HepG2 (cell line): ENCODE data around the gene FAM177B. TPM values are rescaled to one million over a fixed set of nuclear protein-coding genes. Genes with fewer than 3 reads are reported as not detected.

ENCODE experiments used
- ATAC-seq: fragments of 200-7000 bp; cut with Tn5 transposase; 3 replicates; pipeline ENCODE4 v1.9.1; 2020; ENCODE audit warnings: mild to moderate bottlenecking, moderate library complexity
- BruUV-seq: library from RNA; stranded (reverse); fragments of 400-500 nt; replicated peaks from 2 replicates; lab custom pipeline; 2021; lab: Mats Ljungman, UMichigan
- CTCF ChIA-PET: fragments of 300-600 bp; formaldehyde crosslinking; extraction: SDS; loops from one replicate; lab custom pipeline; 2021; ENCODE audit warnings: low total read pairs, inconsistent platforms, low intra/inter-chr PET ratio; lab: Yijun Ruan, JAX
- POLR2A ChIA-PET: fragments of 350-600 bp; sonication (Branson Sonifier 250); formaldehyde crosslinking; loops from one replicate; lab custom pipeline; 2020; ENCODE audit warnings: antibody characterized with exemption, inconsistent platforms; lab: Yijun Ruan, JAX
- DNase-seq: peaks from one replicate; pipeline ENCODE4 v3.0.0-alpha.2; 2015; ENCODE audit warnings: low spot score
- FAIRE-seq: peaks from 3 replicates; lab custom pipeline; 2011; peaks lifted over from hg19 to GRCh38; lab: Jason Lieb, UNC
- H2AFZ ChIP-seq: one replicate; pipeline ENCODE4 v1.6.1; 2011; ENCODE audit warnings: low read length, inconsistent platforms
- H3K27ac ChIP-seq: fragments of 300-600 bp; 3 replicates; pipeline ENCODE4 v1.8.0; 2011; ENCODE audit warnings: mixed run types, mild to moderate bottlenecking, mixed read lengths, low read length, inconsistent platforms; ENCODE audit not compliant: insufficient read depth; ENCODE audit errors: extremely low read length
- H3K27me3 ChIP-seq, 2 experiments: fragments of 200-600 bp in 1 of 2; 2 replicates in 1 of 2; 3 replicates in 1 of 2; pipeline versions ENCODE4 v1.6.0 to v1.8.0; 2011; ENCODE audit warnings: low read length in 2 of 2, mild to moderate bottlenecking in 2 of 2, moderate library complexity in 2 of 2, inconsistent platforms in 1 of 2; ENCODE audit not compliant: insufficient read depth in 2 of 2, control insufficient read depth in 1 of 2
- H3K36me3 ChIP-seq, 2 experiments: fragments of 200-600 bp in 1 of 2; replicated peaks in 1 of 2; 2 replicates in 1 of 2; 3 replicates in 1 of 2; pipeline versions ENCODE4 v1.5.1 to v1.8.0; 2011; ENCODE audit warnings: low read length in 2 of 2, inconsistent platforms in 1 of 2; ENCODE audit not compliant: insufficient read depth in 2 of 2, control insufficient read depth in 1 of 2
- H3K4me1 ChIP-seq: 2 replicates; pipeline ENCODE4 v1.5.1; 2012; ENCODE audit warnings: low read length, inconsistent platforms; ENCODE audit not compliant: insufficient read depth
- H3K4me2 ChIP-seq: 2 replicates; pipeline ENCODE4 v1.6.0; 2011; ENCODE audit warnings: low read depth, low read length, inconsistent platforms
- H3K4me3 ChIP-seq, 3 experiments: fragments of 200-600 bp in 1 of 3; sonication (generic), shearing (Covaris generic) in 1 of 3; replicated peaks in 1 of 3; 2 replicates each; pipeline ENCODE4 v1.5.1; 2011 to 2016; ENCODE audit warnings: low read length in 3 of 3, inconsistent platforms in 2 of 3, low read depth in 2 of 3, mild to moderate bottlenecking in 2 of 3, control low read depth in 1 of 3, mixed read lengths in 1 of 3; ENCODE audit not compliant: insufficient read depth in 1 of 3
- H3K79me2 ChIP-seq: one replicate; pipeline ENCODE4 v1.6.1; 2011; ENCODE audit warnings: low read length, inconsistent platforms; ENCODE audit not compliant: insufficient read depth
- H3K9ac ChIP-seq: 2 replicates; pipeline ENCODE4 v1.6.0; 2011; ENCODE audit warnings: mild to moderate bottlenecking, low read depth, low read length, inconsistent platforms; ENCODE audit not compliant: insufficient read depth
- H3K9me3 ChIP-seq: 2 replicates; pipeline ENCODE4 v1.5.1; 2012; ENCODE audit warnings: mild to moderate bottlenecking, low read length
- H4K20me1 ChIP-seq: 2 replicates; pipeline ENCODE4 v1.6.0; 2011; ENCODE audit warnings: inconsistent platforms, mild to moderate bottlenecking, low read length, moderate library complexity; ENCODE audit not compliant: insufficient read depth
- ATAD3A ChIP-seq: sonication (generic); formaldehyde crosslinking; IDR thresholded peaks from 2 replicates; pipeline ENCODE4 v1.4.0; 2020; ENCODE audit warnings: missing genetic modification reagents
- EHMT2 ChIP-seq: fragments of 200-600 bp; sonication (generic); IDR thresholded peaks from 2 replicates; pipeline ENCODE4 v1.7.0; 2017; ENCODE audit warnings: antibody characterized with exemption, low read depth, low read length, borderline replicate concordance
- FOSL1 ChIP-seq: sonication (generic); formaldehyde crosslinking; IDR thresholded peaks from 2 replicates; pipeline ENCODE4 v1.9.0; 2021; ENCODE audit warnings: missing genetic modification reagents, borderline replicate concordance
- FOXP1 ChIP-seq, 2 experiments: fragments of 450-650 bp in 1 of 2; IDR thresholded peaks; 2 replicates each; pipeline ENCODE4 v1.6.1; 2017 to 2018; ENCODE audit warnings: antibody characterized with exemption in 1 of 2
- HOXA5 ChIP-seq: sonication (generic); formaldehyde crosslinking; IDR thresholded peaks from 2 replicates; pipeline ENCODE4 v1.4.0; 2020; ENCODE audit warnings: missing genetic modification reagents
- MZF1 ChIP-seq: sonication (generic); formaldehyde crosslinking; IDR thresholded peaks from 2 replicates; pipeline ENCODE4 v1.8.1; 2023; ENCODE audit warnings: mild to moderate bottlenecking, missing genetic modification reagents, borderline replicate concordance
- NFE2 ChIP-seq: sonication (generic); formaldehyde crosslinking; IDR thresholded peaks from 2 replicates; pipeline ENCODE4 v1.4.0; 2020; ENCODE audit warnings: missing genetic modification reagents
- PCBP1 ChIP-seq: fragments of 200-400 bp; formaldehyde crosslinking; IDR thresholded peaks from 2 replicates; pipeline ENCODE4 v1.6.1; 2017; ENCODE audit warnings: mild to moderate bottlenecking, low read depth, low read length, borderline replicate concordance
- SIX1 ChIP-seq: sonication (generic); formaldehyde crosslinking; IDR thresholded peaks from 2 replicates; pipeline ENCODE4 v1.4.0; 2020; ENCODE audit warnings: missing genetic modification reagents, borderline replicate concordance
- SMAD3 ChIP-seq: sonication (generic); formaldehyde crosslinking; IDR thresholded peaks from 2 replicates; pipeline ENCODE4 v1.4.0; 2020; ENCODE audit warnings: missing genetic modification reagents
- WGBS: methylation state at CpG from one replicate; pipeline ENCODE4 v1.1.6; 2017; ENCODE audit warnings: low lambda C conversion rate; 5-methylcytosine and 5-hydroxymethylcytosine counted together
- in situ Hi-C: cut with HindIII; loops from 2 replicates; pipeline ENCODE4 v1.10.0; 2017; ENCODE audit warnings: low pct_unique_long_range_greater_than_20kb; ENCODE audit not compliant: extremely low pct_ligation_motif_present
- intact Hi-C: fragments of 100-400 bp; cut with micrococcal nuclease; formaldehyde crosslinking; loops from one replicate; pipeline ENCODE4 v1.10.0; 2022; ENCODE audit not compliant: unreplicated experiment
- polyA plus RNA-seq, 8 experiments: library from polyadenylated mRNA; depleted of rRNA in 3 of 8; stranded (reverse) in 7 of 8; unstranded in 1 of 8; fragments of >200 nt; fragmentation: Illumina TruSeq in 4 of 8; extraction: Trizol in 4 of 8; gene quantifications; 2 replicates each; pipeline versions ENCODE4 v1.2.1 to v1.2.3, GENCODE V29; 2011 to 2016; ENCODE audit warnings: low read depth in 4 of 8, missing spikeins in 1 of 8, mixed read lengths in 1 of 8; ENCODE audit not compliant: insufficient read depth in 1 of 8
- total RNA-seq, 5 experiments: library from RNA; depleted of rRNA; stranded (reverse); fragments of >200 nt; fragmentation: Illumina TruSeq; extraction: Trizol; gene quantifications; 2 replicates each; pipeline ENCODE4 v1.2.3, GENCODE V29; 2016; ENCODE audit warnings: low read depth in 1 of 5
- TF ChIP-seq, protein P1 (sequence below): IDR thresholded peaks from 2 replicates; pipeline ENCODE4 v1.6.1; 2016
- TF ChIP-seq, protein P2 (sequence below): sonication (generic); formaldehyde crosslinking; IDR thresholded peaks from 2 replicates; pipeline ENCODE4 v1.9.0; 2021; ENCODE audit warnings: missing genetic modification reagents, borderline replicate concordance
- TF ChIP-seq, protein P3 (sequence below): sonication (generic); formaldehyde crosslinking; IDR thresholded peaks from 2 replicates; pipeline ENCODE4 v1.4.0; 2020; ENCODE audit warnings: missing genetic modification reagents

The FAM177B gene
- total and polyA plus RNA-seq, 2 of the 13 experiments (the other 11 are each of a cell fraction or from before 2014, with no cell fraction given) = 0.05 TPM; not detected in 1

DNA sequence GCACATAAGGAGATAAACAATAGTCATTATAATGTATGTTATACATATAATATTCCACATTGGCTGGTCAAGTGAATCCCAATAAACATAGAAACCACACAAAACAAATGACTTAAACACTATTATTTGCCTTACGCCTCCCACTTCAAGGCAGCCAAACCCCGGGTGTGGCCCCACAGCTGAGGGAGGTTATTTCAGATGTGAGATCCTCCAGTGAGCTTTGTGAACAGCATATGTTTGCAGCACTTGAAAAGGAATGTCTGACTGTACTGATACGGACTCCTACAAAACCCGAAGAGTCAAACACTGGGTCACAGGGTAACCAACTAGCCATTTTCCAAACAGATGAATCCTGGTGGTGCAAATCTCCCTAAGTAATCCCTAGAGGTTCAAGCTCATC is 50.7 kb downstream of the FAM177B start (continued):
- TF ChIP-seq, protein P1, sequence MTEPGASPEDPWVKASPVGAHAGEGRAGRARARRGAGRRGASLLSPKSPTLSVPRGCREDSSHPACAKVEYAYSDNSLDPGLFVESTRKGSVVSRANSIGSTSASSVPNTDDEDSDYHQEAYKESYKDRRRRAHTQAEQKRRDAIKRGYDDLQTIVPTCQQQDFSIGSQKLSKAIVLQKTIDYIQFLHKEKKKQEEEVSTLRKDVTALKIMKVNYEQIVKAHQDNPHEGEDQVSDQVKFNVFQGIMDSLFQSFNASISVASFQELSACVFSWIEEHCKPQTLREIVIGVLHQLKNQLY (CRISPR knock-in tag) = no peak
- TF ChIP-seq EHMT2 = no peak
- TF ChIP-seq MZF1 (CRISPR knock-in tag) = no peak

DNA sequence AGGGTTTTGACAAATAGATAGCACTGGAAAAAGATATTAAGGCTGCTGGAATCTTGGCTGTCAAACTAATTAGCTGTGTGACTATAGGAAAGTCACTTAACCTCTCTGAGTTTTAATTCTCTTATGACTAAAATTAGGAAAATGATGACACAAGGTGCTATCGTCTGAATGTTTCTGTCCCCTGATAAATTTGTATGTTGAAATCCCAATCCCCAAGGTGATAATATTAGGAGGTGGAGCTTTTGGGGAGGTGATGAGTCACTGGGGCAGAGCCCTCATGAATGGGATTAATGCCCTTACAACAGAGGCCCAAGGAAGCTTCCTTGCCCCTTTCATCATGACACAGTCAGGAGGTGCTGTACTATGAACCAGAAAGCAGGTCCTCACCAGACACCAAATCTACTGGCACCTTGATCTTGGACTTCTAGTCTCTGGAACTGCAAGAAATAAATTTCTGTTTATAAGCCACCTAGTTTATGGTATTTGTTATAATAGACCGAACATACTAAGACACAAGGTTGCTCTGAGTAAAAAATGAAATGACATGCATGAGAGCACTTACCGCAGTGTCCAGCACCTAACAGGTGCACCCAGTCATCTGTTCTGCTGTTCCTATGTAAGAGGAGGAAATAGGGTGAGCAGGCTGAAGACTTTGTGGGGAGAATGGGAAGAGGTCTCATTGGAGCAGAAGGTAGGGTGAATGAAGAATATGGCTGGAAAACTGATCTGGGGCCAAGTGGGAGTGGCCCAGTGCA is 51.6 kb downstream of the FAM177B start:
- Histone ChIP-seq H3K27me3 (no peaks in the 10 kb centered on the region; a peak in 1 of 5 replicates), H3K36me3 (no peaks in the 10 kb centered on the region), H3K9ac (no peak overlapping the region), H4K20me1 (no peaks in the 10 kb centered on the region), H3K27ac (no peak overlapping the region), H2AFZ (no peak overlapping the region), H3K4me3 (no peak overlapping the region), H3K4me1 (no peaks in the 10 kb centered on the region), H3K9me3 (no peaks in the 10 kb centered on the region), H3K79me2 (no peaks in the 10 kb centered on the region), H3K4me2 (no peak overlapping the region)
- WGBS = 36% methylated on average over 3 of the region's 3 CpGs
- intact Hi-C loops (no loop called here), in situ Hi-C loops (no loop called here)
- no peak for DNase-seq
- no peak for ATAC-seq
- FAIRE-seq = no peak
- POLR2A ChIA-PET = no interaction called here
- TF ChIP-seq, protein P2, sequence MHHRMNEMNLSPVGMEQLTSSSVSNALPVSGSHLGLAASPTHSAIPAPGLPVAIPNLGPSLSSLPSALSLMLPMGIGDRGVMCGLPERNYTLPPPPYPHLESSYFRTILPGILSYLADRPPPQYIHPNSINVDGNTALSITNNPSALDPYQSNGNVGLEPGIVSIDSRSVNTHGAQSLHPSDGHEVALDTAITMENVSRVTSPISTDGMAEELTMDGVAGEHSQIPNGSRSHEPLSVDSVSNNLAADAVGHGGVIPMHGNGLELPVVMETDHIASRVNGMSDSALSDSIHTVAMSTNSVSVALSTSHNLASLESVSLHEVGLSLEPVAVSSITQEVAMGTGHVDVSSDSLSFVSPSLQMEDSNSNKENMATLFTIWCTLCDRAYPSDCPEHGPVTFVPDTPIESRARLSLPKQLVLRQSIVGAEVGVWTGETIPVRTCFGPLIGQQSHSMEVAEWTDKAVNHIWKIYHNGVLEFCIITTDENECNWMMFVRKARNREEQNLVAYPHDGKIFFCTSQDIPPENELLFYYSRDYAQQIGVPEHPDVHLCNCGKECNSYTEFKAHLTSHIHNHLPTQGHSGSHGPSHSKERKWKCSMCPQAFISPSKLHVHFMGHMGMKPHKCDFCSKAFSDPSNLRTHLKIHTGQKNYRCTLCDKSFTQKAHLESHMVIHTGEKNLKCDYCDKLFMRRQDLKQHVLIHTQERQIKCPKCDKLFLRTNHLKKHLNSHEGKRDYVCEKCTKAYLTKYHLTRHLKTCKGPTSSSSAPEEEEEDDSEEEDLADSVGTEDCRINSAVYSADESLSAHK = no peak
- TF ChIP-seq SMAD3 (CRISPR knock-in tag) (no peak), SIX1 (CRISPR knock-in tag) (no peak), HOXA5 (CRISPR knock-in tag) (no peak), FOXP1 (IDR thresholded peaks at IDR 0.05) (no peak), FOXP1 (CRISPR knock-in tag; IDR thresholded peaks at IDR 0.05) (no peak), FOSL1 (CRISPR knock-in tag) (no peak), ATAD3A (CRISPR knock-in tag) (no peak), NFE2 (no peak), PCBP1 (no peak)
- TF ChIP-seq, protein P3, sequence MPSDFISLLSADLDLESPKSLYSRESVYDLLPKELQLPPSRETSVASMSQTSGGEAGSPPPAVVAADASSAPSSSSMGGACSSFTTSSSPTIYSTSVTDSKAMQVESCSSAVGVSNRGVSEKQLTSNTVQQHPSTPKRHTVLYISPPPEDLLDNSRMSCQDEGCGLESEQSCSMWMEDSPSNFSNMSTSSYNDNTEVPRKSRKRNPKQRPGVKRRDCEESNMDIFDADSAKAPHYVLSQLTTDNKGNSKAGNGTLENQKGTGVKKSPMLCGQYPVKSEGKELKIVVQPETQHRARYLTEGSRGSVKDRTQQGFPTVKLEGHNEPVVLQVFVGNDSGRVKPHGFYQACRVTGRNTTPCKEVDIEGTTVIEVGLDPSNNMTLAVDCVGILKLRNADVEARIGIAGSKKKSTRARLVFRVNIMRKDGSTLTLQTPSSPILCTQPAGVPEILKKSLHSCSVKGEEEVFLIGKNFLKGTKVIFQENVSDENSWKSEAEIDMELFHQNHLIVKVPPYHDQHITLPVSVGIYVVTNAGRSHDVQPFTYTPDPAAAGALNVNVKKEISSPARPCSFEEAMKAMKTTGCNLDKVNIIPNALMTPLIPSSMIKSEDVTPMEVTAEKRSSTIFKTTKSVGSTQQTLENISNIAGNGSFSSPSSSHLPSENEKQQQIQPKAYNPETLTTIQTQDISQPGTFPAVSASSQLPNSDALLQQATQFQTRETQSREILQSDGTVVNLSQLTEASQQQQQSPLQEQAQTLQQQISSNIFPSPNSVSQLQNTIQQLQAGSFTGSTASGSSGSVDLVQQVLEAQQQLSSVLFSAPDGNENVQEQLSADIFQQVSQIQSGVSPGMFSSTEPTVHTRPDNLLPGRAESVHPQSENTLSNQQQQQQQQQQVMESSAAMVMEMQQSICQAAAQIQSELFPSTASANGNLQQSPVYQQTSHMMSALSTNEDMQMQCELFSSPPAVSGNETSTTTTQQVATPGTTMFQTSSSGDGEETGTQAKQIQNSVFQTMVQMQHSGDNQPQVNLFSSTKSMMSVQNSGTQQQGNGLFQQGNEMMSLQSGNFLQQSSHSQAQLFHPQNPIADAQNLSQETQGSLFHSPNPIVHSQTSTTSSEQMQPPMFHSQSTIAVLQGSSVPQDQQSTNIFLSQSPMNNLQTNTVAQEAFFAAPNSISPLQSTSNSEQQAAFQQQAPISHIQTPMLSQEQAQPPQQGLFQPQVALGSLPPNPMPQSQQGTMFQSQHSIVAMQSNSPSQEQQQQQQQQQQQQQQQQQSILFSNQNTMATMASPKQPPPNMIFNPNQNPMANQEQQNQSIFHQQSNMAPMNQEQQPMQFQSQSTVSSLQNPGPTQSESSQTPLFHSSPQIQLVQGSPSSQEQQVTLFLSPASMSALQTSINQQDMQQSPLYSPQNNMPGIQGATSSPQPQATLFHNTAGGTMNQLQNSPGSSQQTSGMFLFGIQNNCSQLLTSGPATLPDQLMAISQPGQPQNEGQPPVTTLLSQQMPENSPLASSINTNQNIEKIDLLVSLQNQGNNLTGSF = no peak
- no TSS peak for BruUV-seq
- CTCF ChIA-PET = no interaction called here
